Chondrocyte (in vitro differentiated cells): Measurements from ENCODE around the gene KCNQ5. TPM values are rescaled to one million over a fixed set of nuclear protein-coding genes. Genes with fewer than 3 reads are reported as not detected.

Source experiments
- DNase-seq: peaks from one replicate; pipeline ENCODE4 v3.0.0; 2021; ENCODE audit warnings: mixed read lengths, low spot score
- H3K27ac Mint-ChIP-seq: one replicate; pipeline ENCODE4 v1.8.0; 2021; ENCODE audit warnings: mild to moderate bottlenecking, moderate library complexity, mixed read lengths; ENCODE audit not compliant: unreplicated experiment
- H3K27me3 Mint-ChIP-seq: 2 replicates; pipeline ENCODE4 v1.8.0; 2021; ENCODE audit warnings: low read depth, mixed read lengths
- H3K36me3 Mint-ChIP-seq: 2 replicates; pipeline ENCODE4 v1.8.0; 2021; ENCODE audit warnings: low read depth, mixed read lengths
- H3K4me1 Mint-ChIP-seq: 2 replicates; pipeline ENCODE4 v1.8.0; 2021; ENCODE audit warnings: low read depth, mild to moderate bottlenecking, mixed read lengths
- H3K4me3 Mint-ChIP-seq: one replicate; pipeline ENCODE4 v1.8.0; 2021; ENCODE audit warnings: mild to moderate bottlenecking, moderate library complexity, mixed read lengths; ENCODE audit not compliant: unreplicated experiment
- H3K9me3 Mint-ChIP-seq: 2 replicates; pipeline ENCODE4 v1.8.0; 2021; ENCODE audit warnings: low read depth, mixed read lengths
- total RNA-seq: library from RNA; stranded (reverse); gene quantifications from 3 replicates; pipeline ENCODE4 v1.2.1, GENCODE V29; 2021
- TF ChIP-seq, protein P1 (sequence below): fragments of 200-600 bp; sonication (generic); IDR thresholded peaks from 2 replicates; pipeline ENCODE4 v1.5.0; 2021; ENCODE audit warnings: antibody characterized with exemption, mild to moderate bottlenecking, moderate library complexity

KCNQ5 gene
- total RNA-seq, 1 donor from 2014 or later, result 4.1 TPM

DNA sequence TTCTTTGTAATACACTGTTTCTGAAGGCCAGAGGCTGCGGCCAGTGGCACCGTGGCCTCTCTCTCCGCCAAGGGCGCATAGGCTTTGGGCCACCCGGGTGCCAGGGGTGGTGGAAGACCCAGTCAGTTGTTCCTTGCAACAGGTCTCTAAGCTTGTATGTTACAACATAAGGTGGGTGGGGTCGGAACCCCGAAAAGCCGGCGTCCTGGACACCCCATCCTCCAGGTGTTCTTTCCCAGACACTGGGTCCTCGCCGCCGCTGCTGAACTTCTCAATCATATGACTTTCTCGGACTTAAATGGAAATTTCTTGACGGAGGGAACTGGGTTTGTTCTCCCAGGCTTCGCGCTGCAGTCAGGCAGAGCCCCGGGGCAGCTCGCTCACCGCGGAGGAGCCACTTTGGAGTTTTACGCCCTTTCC, 983 bp upstream of the KCNQ5 start:
- Mint-ChIP-seq H3K4me3 (peak overlapping the region; percentile 92), H3K4me1 (peaks cover 44% of the 10 kb centered on the region), H3K36me3 (no peaks in the 10 kb centered on the region), H3K27ac (no peak overlapping the region), H3K9me3 (no peaks in the 10 kb centered on the region), H3K27me3 (no peaks in the 10 kb centered on the region)
- peak; percentile 90 for DNase-seq
- TF ChIP-seq, protein P1, sequence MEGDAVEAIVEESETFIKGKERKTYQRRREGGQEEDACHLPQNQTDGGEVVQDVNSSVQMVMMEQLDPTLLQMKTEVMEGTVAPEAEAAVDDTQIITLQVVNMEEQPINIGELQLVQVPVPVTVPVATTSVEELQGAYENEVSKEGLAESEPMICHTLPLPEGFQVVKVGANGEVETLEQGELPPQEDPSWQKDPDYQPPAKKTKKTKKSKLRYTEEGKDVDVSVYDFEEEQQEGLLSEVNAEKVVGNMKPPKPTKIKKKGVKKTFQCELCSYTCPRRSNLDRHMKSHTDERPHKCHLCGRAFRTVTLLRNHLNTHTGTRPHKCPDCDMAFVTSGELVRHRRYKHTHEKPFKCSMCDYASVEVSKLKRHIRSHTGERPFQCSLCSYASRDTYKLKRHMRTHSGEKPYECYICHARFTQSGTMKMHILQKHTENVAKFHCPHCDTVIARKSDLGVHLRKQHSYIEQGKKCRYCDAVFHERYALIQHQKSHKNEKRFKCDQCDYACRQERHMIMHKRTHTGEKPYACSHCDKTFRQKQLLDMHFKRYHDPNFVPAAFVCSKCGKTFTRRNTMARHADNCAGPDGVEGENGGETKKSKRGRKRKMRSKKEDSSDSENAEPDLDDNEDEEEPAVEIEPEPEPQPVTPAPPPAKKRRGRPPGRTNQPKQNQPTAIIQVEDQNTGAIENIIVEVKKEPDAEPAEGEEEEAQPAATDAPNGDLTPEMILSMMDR, result no peak

DNA sequence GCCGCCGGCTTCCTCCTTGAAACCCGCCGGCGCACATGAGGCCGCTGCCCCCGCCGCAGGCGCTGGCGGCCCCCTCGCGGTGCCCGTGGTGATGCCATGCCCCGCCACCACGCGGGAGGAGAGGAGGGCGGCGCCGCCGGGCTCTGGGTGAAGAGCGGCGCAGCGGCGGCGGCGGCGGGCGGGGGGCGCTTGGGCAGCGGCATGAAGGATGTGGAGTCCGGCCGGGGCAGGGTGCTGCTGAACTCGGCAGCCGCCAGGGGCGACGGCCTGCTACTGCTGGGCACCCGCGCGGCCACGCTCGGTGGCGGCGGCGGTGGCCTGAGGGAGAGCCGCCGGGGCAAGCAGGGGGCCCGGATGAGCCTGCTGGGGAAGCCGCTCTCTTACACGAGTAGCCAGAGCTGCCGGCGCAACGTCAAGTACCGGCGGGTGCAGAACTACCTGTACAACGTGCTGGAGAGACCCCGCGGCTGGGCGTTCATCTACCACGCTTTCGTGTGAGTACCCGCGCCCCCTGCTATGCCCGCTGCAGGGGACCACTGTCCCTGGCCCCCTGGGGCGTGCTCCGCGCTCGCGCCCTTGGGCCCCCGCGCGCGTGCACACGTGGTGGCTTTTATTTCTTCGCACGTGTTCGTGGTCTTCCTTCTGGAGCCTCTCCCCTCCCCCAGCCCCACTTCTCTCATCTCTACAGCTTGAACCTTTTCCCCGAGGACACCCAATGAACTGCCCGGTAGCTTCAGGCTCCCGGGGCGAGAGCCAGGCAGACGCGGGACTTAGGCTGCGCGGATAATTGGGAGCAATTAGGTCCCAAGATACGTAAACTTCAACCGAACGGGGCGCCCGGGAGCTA, 453 bp downstream of the KCNQ5 start:
- Mint-ChIP-seq H3K27me3 (no peaks in the 10 kb centered on the region), H3K36me3 (peaks cover 1% of the 10 kb centered on the region), H3K27ac (peak overlapping the region; percentile 60), H3K4me3 (peak overlapping the region; percentile 92), H3K9me3 (no peaks in the 10 kb centered on the region), H3K4me1 (peaks cover 38% of the 10 kb centered on the region)
- TF ChIP-seq, protein P1, result peak; percentile 67
- DNase-seq, result peak; percentile 90

- H3K27ac Mint-ChIP-seq, result no peak overlapping the region
- no peak for DNase-seq
- H3K9me3 Mint-ChIP-seq, result no peaks in the 10 kb centered on the region
- peaks cover 1% of the 10 kb centered on the region for H3K36me3 Mint-ChIP-seq
- peaks cover 2% of the 10 kb centered on the region for H3K27me3 Mint-ChIP-seq
- H3K4me1 Mint-ChIP-seq, result peaks cover 38% of the 10 kb centered on the region
- TF ChIP-seq, protein P1, result no peak
- H3K4me3 Mint-ChIP-seq, result peak overlapping the region; percentile 92
Observed at GRCh38 chr6:72623808-72624207, 1.9 kb downstream of the KCNQ5 start.

GRCh38 chr6:72624557-72625160, 2.8 kb downstream of the KCNQ5 start:
- TF ChIP-seq, protein P1, result peak; percentile 82
- no peak for DNase-seq
- H3K27ac Mint-ChIP-seq, result no peak overlapping the region
- H3K4me3 Mint-ChIP-seq, result no peak overlapping the region
- peaks cover 37% of the 10 kb centered on the region for H3K4me1 Mint-ChIP-seq
- no peaks in the 10 kb centered on the region for H3K9me3 Mint-ChIP-seq
- peaks cover 1% of the 10 kb centered on the region for H3K36me3 Mint-ChIP-seq
- H3K27me3 Mint-ChIP-seq, result peaks cover 2% of the 10 kb centered on the region

DNA sequence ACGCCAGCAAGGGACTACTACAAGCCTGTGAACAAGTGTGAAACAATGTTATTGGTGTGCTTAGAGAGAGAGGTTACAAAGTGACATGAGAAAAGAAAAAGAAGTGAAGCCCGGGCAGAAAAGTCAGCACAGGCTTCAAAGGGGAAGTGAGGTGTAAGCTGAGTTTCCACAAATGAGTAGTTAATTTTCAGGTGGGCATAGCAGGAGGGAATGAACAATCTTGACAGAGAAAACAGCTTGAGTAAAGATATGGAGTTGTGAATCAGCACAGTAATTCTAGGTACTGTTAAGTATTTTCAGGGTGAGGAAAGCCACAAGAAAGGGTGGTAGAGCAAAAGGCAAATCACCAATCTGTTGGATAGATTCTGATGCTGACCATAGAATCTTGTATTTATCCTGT, 4.3 kb downstream of the KCNQ5 start:
- H3K27me3 Mint-ChIP-seq, result peaks cover 2% of the 10 kb centered on the region

More for the DNA sequence above, 4.3 kb downstream of the KCNQ5 start:
- Mint-ChIP-seq H3K36me3 (peaks cover 1% of the 10 kb centered on the region), H3K27ac (no peak overlapping the region), H3K4me1 (peaks cover 23% of the 10 kb centered on the region), H3K4me3 (no peak overlapping the region), H3K9me3 (no peaks in the 10 kb centered on the region)
- no peak for DNase-seq
- TF ChIP-seq, protein P1, result no peak
